Gastrocnemius medialis (tissue), 4 donors: ENCODE results near the gene SECISBP2. TPM values are rescaled to one million over a fixed set of nuclear protein-coding genes. Genes with fewer than 3 reads are reported as not detected.
"Not testable (repeated sequence)": the region's sequence is repeated elsewhere in the genome, so short reads cannot be mapped to it uniquely, and the experiment has no call there.

Experiments used
- ATAC-seq, 2 donors: fragments of 150-250 bp; one replicate each; pipeline ENCODE4 v1.9.1; 2016
- DNase-seq, 2 donors: peaks; one replicate each; pipeline ENCODE4 v3.0.0-alpha.2; 2019
- H3K27ac ChIP-seq, 4 donors: fragments of 200-600 bp; sonication (generic); 1 replicate in 1 of 4; 2 replicates in 3 of 4; pipeline ENCODE4 v1.5.1; 2016 to 2018; ENCODE audit warnings: mild to moderate bottlenecking in 2 of 4, moderate library complexity in 1 of 4
- H3K27me3 ChIP-seq, 3 donors: fragments of 200-600 bp; sonication (generic) in 2 of 3; 1 replicate in 1 of 3; 2 replicates in 2 of 3; pipeline versions ENCODE4 v1.5.1 to v1.6.0; 2016 to 2019; ENCODE audit warnings: mild to moderate bottlenecking in 1 of 3, moderate library complexity in 1 of 3
- H3K36me3 ChIP-seq, 2 donors: fragments of 200-600 bp; sonication (generic) in 1 of 2; one replicate each; pipeline ENCODE4 v1.5.1; 2017 to 2018
- H3K4me1 ChIP-seq, 2 donors: fragments of 200-600 bp; sonication (generic) in 1 of 2; one replicate each; pipeline ENCODE4 v1.5.1; 2016 to 2017; ENCODE audit warnings: mild to moderate bottlenecking in 2 of 2
- H3K4me3 ChIP-seq, 4 donors: fragments of 200-600 bp; sonication (generic) in 3 of 4; 1 replicate in 1 of 4; 2 replicates in 3 of 4; pipeline ENCODE4 v1.5.1; 2016 to 2019; ENCODE audit warnings: mild to moderate bottlenecking in 2 of 4
- H3K9me3 ChIP-seq, 3 donors: fragments of 200-600 bp; sonication (generic) in 2 of 3; 1 replicate in 1 of 3; 2 replicates in 2 of 3; pipeline ENCODE4 v1.5.1; 2016 to 2019
- CTCF ChIP-seq, 5 experiments: fragments of 450-650 bp in 3 of 5; fragments of 200-600 bp in 2 of 5; sonication (generic) in 2 of 5; IDR thresholded peaks in 4 of 5; conservative IDR thresholded peaks in 1 of 5; 1 replicate in 4 of 5; 2 replicates in 1 of 5; pipeline ENCODE4 v1.5.1; 2016 to 2019; ENCODE audit warnings: antibody characterized with exemption in 5 of 5, mild to moderate bottlenecking in 3 of 5, moderate library complexity in 3 of 5
- POLR2A ChIP-seq, 2 donors: fragments of 450-650 bp; IDR thresholded peaks; one replicate each; pipeline ENCODE4 v1.6.1; 2017; ENCODE audit warnings: antibody characterized with exemption in 2 of 2, mild to moderate bottlenecking in 2 of 2, moderate library complexity in 2 of 2
- in situ Hi-C, 4 donors: fragments of 200-750 bp; cut with MboI; loops; one replicate each; pipeline versions ENCODE4 v1.15.0 to v1.8.0; 2017; ENCODE audit warnings: low sequenced_read_pairs in 4 of 4
- intact Hi-C: fragments of 100-400 bp; cut with DNase I; formaldehyde crosslinking; loops from one replicate; pipeline ENCODE4 v1.15.1; 2023; ENCODE audit warnings: low total_unique reads
- total RNA-seq, 4 donors: library from RNA; depleted of rRNA; stranded (reverse); fragments of >200 nt; gene quantifications; one replicate each; pipeline versions ENCODE4 v1.1.0 to v1.2.3, GENCODE V29; 2016

SECISBP2 gene
- total RNA-seq, 4 donors from 2014 or later: 40.2 to 70.8 (median 54.9) TPM

- Histone ChIP-seq H3K4me3 (no peak overlapping the region), H3K36me3 (no peaks in the 10 kb centered on the region), H3K27ac (no peak overlapping the region), H3K9me3 (no peaks in the 10 kb centered on the region), H3K27me3 (no peaks in the 10 kb centered on the region), H3K4me1 (no peaks in the 10 kb centered on the region)
- intact Hi-C loops (no loop called here), in situ Hi-C loops (loop anchor here in 1 of 4 donors (25.0 kb wide), 1 partner anchor 719 kb away; no protein-coding TSS in a partner anchor)
- no peak for ATAC-seq
- TF ChIP-seq POLR2A (IDR thresholded peaks at IDR 0.05) (no peak), CTCF (IDR thresholded peaks at IDR 0.05 in 4 of 5, conservative IDR thresholded peaks at IDR 0.05 in 1 of 5) (no peak)
- no peak for DNase-seq
These were observed 37.2 kb upstream of the SECISBP2 start for GRCh38 chr9:89281106-89281505.

GRCh38 chr9:89282248-89282968 lies 35.9 kb upstream of the SECISBP2 start:
- intact Hi-C loops, ATAC-seq: not testable (repeated sequence)

GRCh38 chr9:89284076-89284475 lies 34.2 kb upstream of the SECISBP2 start:
- Histone ChIP-seq H3K9me3 (no peaks in the 10 kb centered on the region), H3K27ac (no peak overlapping the region), H3K4me1 (no peaks in the 10 kb centered on the region), H3K4me3 (no peak overlapping the region), H3K27me3 (no peaks in the 10 kb centered on the region), H3K36me3 (no peaks in the 10 kb centered on the region)
- in situ Hi-C loops: loop anchor here in 1 of 4 donors (25.0 kb wide), 1 partner anchor 722 kb away; no protein-coding TSS in a partner anchor
- intact Hi-C loops: no loop called here
- DNase-seq (no peak), ATAC-seq (no peak)
- no peak for TF ChIP-seq POLR2A (IDR thresholded peaks at IDR 0.05)
- TF ChIP-seq CTCF (IDR thresholded peaks at IDR 0.05 in 4 of 5, conservative IDR thresholded peaks at IDR 0.05 in 1 of 5): no peak

More at GRCh38 chr9:89282248-89282968, 35.9 kb upstream of the SECISBP2 start:
- in situ Hi-C loops: loop anchor here in 1 of 4 donors (25.0 kb wide), 1 partner anchor 720 kb away; no protein-coding TSS in a partner anchor
- not testable (repeated sequence) for H3K27me3 ChIP-seq, DNase-seq, H3K36me3 ChIP-seq, H3K27ac ChIP-seq, H3K4me1 ChIP-seq, H3K9me3 ChIP-seq
- H3K4me3 ChIP-seq: peak overlapping the region in 2 of 4 donors; percentile 22 to 31

- intact Hi-C loops: no loop called here
- no peaks in the 10 kb centered on the region for H3K36me3 ChIP-seq
- in situ Hi-C loops: loop anchor here in 1 of 4 donors (25.0 kb wide), 1 partner anchor 729 kb away; no protein-coding TSS in a partner anchor
- TF ChIP-seq CTCF (IDR thresholded peaks at IDR 0.05 in 4 of 5, conservative IDR thresholded peaks at IDR 0.05 in 1 of 5) (no peak), POLR2A (IDR thresholded peaks at IDR 0.05) (no peak)
- no peak for DNase-seq
- no peaks in the 10 kb centered on the region for H3K9me3 ChIP-seq
- H3K4me3 ChIP-seq: no peak overlapping the region
- no peaks in the 10 kb centered on the region for H3K4me1 ChIP-seq
- ATAC-seq: no peak
- no peaks in the 10 kb centered on the region for H3K27me3 ChIP-seq
- no peak overlapping the region for H3K27ac ChIP-seq
These were observed 26.6 kb upstream of the SECISBP2 start for GRCh38 chr9:89291741-89292140.

GRCh38 chr9:89293014-89293413 lies 25.3 kb upstream of the SECISBP2 start:
- no peak for ATAC-seq

More at GRCh38 chr9:89293014-89293413, 25.3 kb upstream of the SECISBP2 start:
- Histone ChIP-seq H3K9me3 (no peaks in the 10 kb centered on the region), H3K27me3 (no peaks in the 10 kb centered on the region), H3K4me3 (no peak overlapping the region), H3K4me1 (no peaks in the 10 kb centered on the region), H3K36me3 (no peaks in the 10 kb centered on the region), H3K27ac (no peak overlapping the region)
- no peak for TF ChIP-seq CTCF (IDR thresholded peaks at IDR 0.05 in 4 of 5, conservative IDR thresholded peaks at IDR 0.05 in 1 of 5)
- no peak for TF ChIP-seq POLR2A (IDR thresholded peaks at IDR 0.05)
- in situ Hi-C loops (loop anchor here in 1 of 4 donors (25.0 kb wide), 1 partner anchor 731 kb away; no protein-coding TSS in a partner anchor), intact Hi-C loops (no loop called here)
- no peak for DNase-seq
